ENCODE measurements around the gene MYO16. TPM values are rescaled to one million over a fixed set of nuclear protein-coding genes. Genes with fewer than 3 reads are reported as not detected.

MYO16 gene
- total and polyA plus RNA-seq, 8 donors = 0.03 to 0.47 (median 0.16) TPM

- FAIRE-seq = no peak
- Histone ChIP-seq H3K36me3 (no peaks in the 10 kb centered on the region), H3K9me3 (no peaks in the 10 kb centered on the region), H3K4me3 (no peak overlapping the region), H3K4me1 (no peaks in the 10 kb centered on the region), H3K27me3 (no peaks in the 10 kb centered on the region), H3K27ac (no peak overlapping the region)
- intact Hi-C loops (cut with DNase I) = no loop called here
- TF ChIP-seq, protein P1, sequence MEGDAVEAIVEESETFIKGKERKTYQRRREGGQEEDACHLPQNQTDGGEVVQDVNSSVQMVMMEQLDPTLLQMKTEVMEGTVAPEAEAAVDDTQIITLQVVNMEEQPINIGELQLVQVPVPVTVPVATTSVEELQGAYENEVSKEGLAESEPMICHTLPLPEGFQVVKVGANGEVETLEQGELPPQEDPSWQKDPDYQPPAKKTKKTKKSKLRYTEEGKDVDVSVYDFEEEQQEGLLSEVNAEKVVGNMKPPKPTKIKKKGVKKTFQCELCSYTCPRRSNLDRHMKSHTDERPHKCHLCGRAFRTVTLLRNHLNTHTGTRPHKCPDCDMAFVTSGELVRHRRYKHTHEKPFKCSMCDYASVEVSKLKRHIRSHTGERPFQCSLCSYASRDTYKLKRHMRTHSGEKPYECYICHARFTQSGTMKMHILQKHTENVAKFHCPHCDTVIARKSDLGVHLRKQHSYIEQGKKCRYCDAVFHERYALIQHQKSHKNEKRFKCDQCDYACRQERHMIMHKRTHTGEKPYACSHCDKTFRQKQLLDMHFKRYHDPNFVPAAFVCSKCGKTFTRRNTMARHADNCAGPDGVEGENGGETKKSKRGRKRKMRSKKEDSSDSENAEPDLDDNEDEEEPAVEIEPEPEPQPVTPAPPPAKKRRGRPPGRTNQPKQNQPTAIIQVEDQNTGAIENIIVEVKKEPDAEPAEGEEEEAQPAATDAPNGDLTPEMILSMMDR (IDR thresholded peaks at IDR 0.05) = no peak
- 47 to 77% methylated on average over 5 of the region's 5 CpGs for WGBS, 2 donors
- no peak for ATAC-seq
- DNase-seq = no peak
Observed at GRCh38 chr13:108926862-108927261, 297.5 kb downstream of the MYO16 start.

DNA sequence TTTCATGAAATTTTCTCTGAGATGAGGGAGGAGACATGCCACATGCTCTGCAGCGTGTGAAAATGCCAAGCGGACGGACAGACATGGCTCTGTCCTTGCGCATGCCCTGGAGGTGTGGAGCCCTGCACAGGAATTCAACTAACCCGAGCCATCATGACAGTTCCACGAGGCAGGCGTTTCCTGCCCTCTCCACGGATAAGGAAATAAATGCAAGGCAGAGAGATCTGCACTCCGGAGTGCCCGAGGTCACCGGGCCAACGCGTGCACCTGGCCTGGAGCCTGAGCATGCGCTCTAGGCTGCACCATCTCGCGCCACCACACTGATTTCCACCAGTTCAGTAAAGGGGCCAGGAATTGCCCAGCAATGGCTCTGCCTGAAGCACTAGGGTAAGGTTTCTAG lies 298.2 kb downstream of the MYO16 start:
- H3K4me1 ChIP-seq = no peaks in the 10 kb centered on the region
- ATAC-seq = no peak
- H3K4me3 ChIP-seq = no peak overlapping the region
- intact Hi-C loops (cut with DNase I) = no loop called here
- 68 to 86% methylated on average over 16 of the region's 16 CpGs for WGBS, 2 donors
- TF ChIP-seq, protein P1 (IDR thresholded peaks at IDR 0.05) = no peak
- no peak overlapping the region for H3K27ac ChIP-seq
- H3K9me3 ChIP-seq = no peaks in the 10 kb centered on the region
- FAIRE-seq = no peak
- DNase-seq = no peak
- no peaks in the 10 kb centered on the region for H3K27me3 ChIP-seq
- H3K36me3 ChIP-seq = no peaks in the 10 kb centered on the region

- WGBS, 2 donors = 29 to 30% methylated on average over 3 of the region's 3 CpGs
- ATAC-seq (no peak), FAIRE-seq (no peak), DNase-seq (no peak)
- H3K4me1 ChIP-seq = no peaks in the 10 kb centered on the region
- no peaks in the 10 kb centered on the region for H3K9me3 ChIP-seq
- TF ChIP-seq, protein P1 (IDR thresholded peaks at IDR 0.05) = no peak
- intact Hi-C loops (cut with DNase I) = no loop called here
- H3K27me3 ChIP-seq = no peaks in the 10 kb centered on the region
- H3K36me3 ChIP-seq = no peaks in the 10 kb centered on the region
- no peak overlapping the region for H3K27ac ChIP-seq
- H3K4me3 ChIP-seq = no peak overlapping the region
Observed at GRCh38 chr13:108929532-108930206, 300.3 kb downstream of the MYO16 start.

GRCh38 chr13:108932196-108932595 lies 302.8 kb downstream of the MYO16 start:
- Histone ChIP-seq H3K4me1 (no peaks in the 10 kb centered on the region), H3K27ac (no peak overlapping the region), H3K4me3 (no peak overlapping the region), H3K36me3 (no peaks in the 10 kb centered on the region), H3K9me3 (no peaks in the 10 kb centered on the region), H3K27me3 (no peaks in the 10 kb centered on the region)
- TF ChIP-seq, protein P1 (IDR thresholded peaks at IDR 0.05) = no peak
- intact Hi-C loops (cut with DNase I) = no loop called here
- FAIRE-seq (no peak), ATAC-seq (no peak), DNase-seq (no peak)
- WGBS, 2 donors = 71 to 76% methylated on average over 4 of the region's 4 CpGs

- H3K9me3 ChIP-seq = no peaks in the 10 kb centered on the region
- intact Hi-C loops (cut with DNase I) = no loop called here
- FAIRE-seq (no peak), DNase-seq (no peak), ATAC-seq (no peak)
- no peaks in the 10 kb centered on the region for H3K36me3 ChIP-seq
- H3K4me3 ChIP-seq = no peak overlapping the region
- TF ChIP-seq, protein P1 (IDR thresholded peaks at IDR 0.05) = no peak
- H3K27ac ChIP-seq = no peak overlapping the region
- no peaks in the 10 kb centered on the region for H3K27me3 ChIP-seq
- no peaks in the 10 kb centered on the region for H3K4me1 ChIP-seq
Observed at GRCh38 chr13:108933061-108933460, 303.6 kb downstream of the MYO16 start.
